Testis (tissue), 3 donors: Measurements from ENCODE around the gene HK1. TPM values are rescaled to one million over a fixed set of nuclear protein-coding genes. Genes with fewer than 3 reads are reported as not detected.
A peak's percentile ranks its signal among the peaks of the same experiment; 100 is the strongest.

ENCODE experiments used
- DNase-seq: peaks from one replicate; pipeline ENCODE4 v3.0.0-alpha.2; 2019
- H3K27ac ChIP-seq, 2 donors: fragments of 200-600 bp; sonication (generic); one replicate each; pipeline ENCODE4 v1.5.1; 2019
- H3K27me3 ChIP-seq: fragments of 200-600 bp; sonication (generic); one replicate; pipeline ENCODE4 v1.5.1; 2019
- H3K36me3 ChIP-seq: fragments of 200-600 bp; sonication (generic); one replicate; pipeline ENCODE4 v1.5.1; 2017; ENCODE audit warnings: low read depth; ENCODE audit errors: missing control alignments
- H3K4me1 ChIP-seq: fragments of 200-600 bp; sonication (generic); one replicate; pipeline ENCODE4 v1.5.1; 2019
- H3K4me3 ChIP-seq, 2 donors: fragments of 200-600 bp; sonication (generic); one replicate each; pipeline ENCODE4 v1.5.1; 2017 to 2019
- H3K9me3 ChIP-seq: fragments of 200-600 bp; sonication (generic); one replicate; pipeline ENCODE4 v1.5.1; 2017
- CTCF ChIP-seq, 3 experiments: fragments of 450-650 bp in 2 of 3; fragments of 200-600 bp in 1 of 3; sonication (generic) in 1 of 3; IDR thresholded peaks; one replicate each; pipeline ENCODE4 v1.5.1; 2016 to 2019; ENCODE audit warnings: antibody characterized with exemption in 3 of 3, mild to moderate bottlenecking in 2 of 3, moderate library complexity in 1 of 3
- POLR2A ChIP-seq: fragments of 450-650 bp; IDR thresholded peaks from one replicate; pipeline ENCODE4 v1.6.1; 2017; ENCODE audit warnings: antibody characterized with exemption, mild to moderate bottlenecking, moderate library complexity
- WGBS, 2 donors: methylation state at CpG; one replicate each; pipeline ENCODE4 v1.1.5; 2018; 5-methylcytosine and 5-hydroxymethylcytosine counted together
- intact Hi-C: fragments of 100-400 bp; cut with DNase I; formaldehyde crosslinking; loops from one replicate; pipeline ENCODE4 v1.15.1; 2023; ENCODE audit warnings: low total_unique reads
- polyA plus RNA-seq: library from polyadenylated mRNA; stranded (reverse); fragments of 350-450 nt; fragmentation: Illumina TruSeq; extraction: RNeasy Lipid Tissue Mini Kit (QIAGEN cat#74804); gene quantifications from one replicate; pipeline ENCODE4 v1.2.3, GENCODE V29; 2014; ENCODE audit warnings: low read depth, low replicate concordance; ENCODE audit not compliant: insufficient read depth
- total RNA-seq, 2 donors: library from RNA; depleted of rRNA; stranded (reverse); fragments of >200 nt; gene quantifications; one replicate each; pipeline ENCODE4 v1.2.3, GENCODE V29; 2016

HK1 gene
- total and polyA plus RNA-seq, 3 donors from 2014 or later: 62.3 to 179 (median 143) TPM

DNA sequence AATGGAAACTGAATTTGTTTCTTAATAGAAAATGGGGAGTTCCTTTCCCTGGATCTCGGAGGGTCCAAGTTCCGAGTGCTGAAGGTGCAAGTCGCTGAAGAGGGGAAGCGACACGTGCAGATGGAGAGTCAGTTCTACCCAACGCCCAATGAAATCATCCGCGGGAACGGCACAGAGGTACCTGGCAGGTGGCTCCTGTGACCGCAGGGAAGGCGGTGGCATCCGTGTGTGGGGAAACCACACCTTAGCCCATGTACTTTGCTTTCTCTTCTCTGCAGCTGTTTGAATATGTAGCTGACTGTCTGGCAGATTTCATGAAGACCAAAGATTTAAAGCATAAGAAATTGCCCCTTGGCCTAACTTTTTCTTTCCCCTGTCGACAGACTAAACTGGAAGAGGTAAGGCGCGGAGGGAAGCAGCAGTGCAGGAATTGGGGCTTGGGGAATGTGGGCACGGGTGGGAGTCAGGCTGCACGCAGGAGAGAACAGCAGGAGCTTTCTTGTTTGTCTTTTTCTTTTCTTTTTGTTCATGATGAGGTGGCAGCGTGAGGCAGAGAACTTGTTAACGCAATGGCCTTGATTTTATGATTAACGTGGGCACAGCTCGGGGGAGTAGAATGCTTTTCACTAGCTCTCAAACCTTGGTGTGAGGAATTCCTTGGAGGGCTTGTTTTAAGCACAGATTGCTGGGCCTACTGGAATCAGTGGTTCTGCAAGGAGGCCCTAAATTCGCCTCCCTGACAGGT, 45.4 kb upstream of the HK1 start:
- Histone ChIP-seq H3K4me1 (peaks cover 16% of the 10 kb centered on the region), H3K27me3 (no peaks in the 10 kb centered on the region), H3K9me3 (no peaks in the 10 kb centered on the region), H3K27ac (peak overlapping the region; percentile 57 to 81), H3K4me3 (no peak overlapping the region), H3K36me3 (no peaks in the 10 kb centered on the region)
- DNase-seq: peak; percentile 74
- 77 to 82% methylated on average over 22 of the region's 22 CpGs for WGBS, 2 donors
- intact Hi-C loops: no loop called here
- TF ChIP-seq POLR2A (no peak), CTCF (IDR thresholded peaks at IDR 0.05) (no peak)

DNA sequence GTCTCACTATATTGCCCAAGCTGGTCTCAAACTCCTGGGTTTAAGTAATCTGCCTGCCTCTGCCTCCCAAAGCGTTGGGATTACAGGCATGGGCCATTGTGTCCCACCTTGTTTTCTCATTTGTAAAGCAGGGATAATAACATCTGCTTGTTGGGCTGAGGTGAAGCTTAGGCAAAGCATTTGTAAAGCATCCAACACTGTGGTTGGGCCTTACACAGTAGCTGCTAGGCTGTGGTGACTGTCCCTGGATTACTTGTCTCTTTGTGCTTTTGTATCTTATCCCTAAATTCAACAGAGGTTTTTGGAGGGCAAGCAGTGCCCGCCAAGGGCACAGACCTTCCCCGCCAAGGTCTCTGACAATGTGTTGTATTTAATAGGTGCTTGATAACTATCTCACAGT, 43.8 kb upstream of the HK1 start:
- intact Hi-C loops: no loop called here
- no peaks in the 10 kb centered on the region for H3K36me3 ChIP-seq
- H3K4me1 ChIP-seq: peaks cover 16% of the 10 kb centered on the region
- H3K9me3 ChIP-seq: no peaks in the 10 kb centered on the region
- TF ChIP-seq CTCF (IDR thresholded peaks at IDR 0.05) (no peak), POLR2A (no peak)
- no peaks in the 10 kb centered on the region for H3K27me3 ChIP-seq
- H3K27ac ChIP-seq: peak overlapping the region in 1 of 2 donors; percentile 61
- 83 to 86% methylated on average over 3 of the region's 3 CpGs for WGBS, 2 donors
- no peak overlapping the region for H3K4me3 ChIP-seq
- no peak for DNase-seq

- peak; percentile 92 for DNase-seq
- no peaks in the 10 kb centered on the region for H3K27me3 ChIP-seq
- TF ChIP-seq CTCF (IDR thresholded peaks at IDR 0.05) (peak; percentile 93 to 97 (median 94)), POLR2A (no peak)
- WGBS, 2 donors: 17 to 20% methylated on average over 17 of the region's 17 CpGs
- intact Hi-C loops: loop anchor here (5.0 kb wide), 1 partner anchor 155 kb away; no protein-coding TSS in a partner anchor
- peak overlapping the region in 1 of 2 donors; percentile 9 for H3K4me3 ChIP-seq
- no peaks in the 10 kb centered on the region for H3K9me3 ChIP-seq
- no peaks in the 10 kb centered on the region for H3K36me3 ChIP-seq
- H3K4me1 ChIP-seq: peaks cover 8% of the 10 kb centered on the region
- no peak overlapping the region for H3K27ac ChIP-seq
These were observed 40.7 kb upstream of the HK1 start for GRCh38 chr10:69237528-69238159.

DNA sequence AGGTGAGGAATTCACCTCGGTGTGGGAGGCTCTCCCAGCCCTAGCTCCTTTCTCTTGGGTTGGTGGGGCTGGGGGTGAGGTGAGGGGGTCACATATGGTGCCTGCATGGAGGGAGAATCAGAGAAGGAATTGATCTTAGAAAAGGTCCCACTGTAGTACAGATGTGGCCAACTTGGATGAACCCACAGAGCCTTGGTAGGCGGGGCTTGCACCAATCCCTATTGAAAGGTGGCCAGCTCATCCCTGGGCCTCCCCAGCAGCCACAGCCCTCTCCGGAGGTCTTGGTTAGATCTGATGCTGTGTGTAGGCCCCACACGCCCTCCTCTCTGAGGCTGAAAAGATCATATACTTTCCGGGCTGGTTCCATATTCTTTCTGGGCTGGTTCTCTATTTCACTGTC, 39.2 kb upstream of the HK1 start:
- no peaks in the 10 kb centered on the region for H3K9me3 ChIP-seq
- intact Hi-C loops: loop anchor here (5.0 kb wide), 1 partner anchor 153 kb away; no protein-coding TSS in a partner anchor
- H3K4me3 ChIP-seq: no peak overlapping the region
- WGBS, 2 donors: 69 to 81% methylated on average over 5 of the region's 5 CpGs
- no peak for DNase-seq
- no peak overlapping the region for H3K27ac ChIP-seq
- H3K27me3 ChIP-seq: no peaks in the 10 kb centered on the region
- TF ChIP-seq CTCF (IDR thresholded peaks at IDR 0.05) (no peak), POLR2A (no peak)
- H3K4me1 ChIP-seq: no peaks in the 10 kb centered on the region
- H3K36me3 ChIP-seq: no peaks in the 10 kb centered on the region
